DMS153 treated with DMSO at 0.1 percent for 48 hours (cell line): ENCODE results near the gene DCANP1.

Source experiments
- DNase-seq: peaks from one replicate; lab custom pipeline; 2025; ENCODE audit not compliant: unreplicated experiment; lab: John Stamatoyannopoulos, UW

Gene DCANP1

GRCh38 chr5:135426102-135427082 is 20.8 kb downstream of the DCANP1 start:
- peak; percentile 29 for DNase-seq

- DNase-seq: no peak
Measured at GRCh38 chr5:135425641-135426040, 21.5 kb downstream of the DCANP1 start.

- no peak for DNase-seq
Measured at GRCh38 chr5:135423846-135424168, 23.3 kb downstream of the DCANP1 start.

- DNase-seq: no peak
Measured at GRCh38 chr5:135423146-135423845, 23.9 kb downstream of the DCANP1 start.

- no peak for DNase-seq
Measured at GRCh38 chr5:135422419-135422818, 24.7 kb downstream of the DCANP1 start.

- no peak for DNase-seq
Measured at GRCh38 chr5:135417083-135417482, 30.1 kb downstream of the DCANP1 start.

- DNase-seq: no peak
Measured at GRCh38 chr5:135405082-135405481, 42.1 kb downstream of the DCANP1 start.

- DNase-seq: no peak
Measured at GRCh38 chr5:135402031-135402430, 45.1 kb downstream of the DCANP1 start.

GRCh38 chr5:135400866-135401265 is 46.3 kb downstream of the DCANP1 start:
- DNase-seq: no peak

GRCh38 chr5:135399794-135400542 is 47.2 kb downstream of the DCANP1 start:
- DNase-seq: no peak

- peak; percentile 8 for DNase-seq
Measured at GRCh38 chr5:135398855-135399793, 48.0 kb downstream of the DCANP1 start, which contains the start of gene MACROH2A1. Gene MACROH2A1 (minus strand): TSS chr5:135399231. CDS start chr5:135389093, 10,138 bp downstream.

- DNase-seq: peak; percentile 5
Measured at GRCh38 chr5:135398160-135398854, 48.8 kb downstream of the DCANP1 start.

GRCh38 chr5:135397084-135397483 is 50.1 kb downstream of the DCANP1 start:
- DNase-seq: no peak

GRCh38 chr5:135396459-135397055 is 50.6 kb downstream of the DCANP1 start:
- DNase-seq: no peak

GRCh38 chr5:135395866-135396265 is 51.3 kb downstream of the DCANP1 start:
- no peak for DNase-seq

- no peak for DNase-seq
Measured at GRCh38 chr5:135395451-135395850, 51.7 kb downstream of the DCANP1 start.
